Measurements from ENCODE around the gene RGS6.

- TF ChIP-seq CTCF (conservative IDR thresholded peaks at IDR 0.05; ENCODE audit: low read length) (no peak), EZH2phosphoT487 (IDR thresholded peaks at IDR 0.05; ENCODE audit: borderline replicate concordance, low read depth, low read length) (no peak)
Measured at GRCh38 chr14:72419226-72419775, 487.1 kb downstream of the RGS6 start.

All from OCI-LY7 (cell line).